H9 (cell line): ENCODE results near the gene HOXD10. TPM values are rescaled to one million over a fixed set of nuclear protein-coding genes. Genes with fewer than 3 reads are reported as not detected.

ENCODE experiments used
- DNase-seq: peaks from one replicate; pipeline ENCODE4 v3.0.0-alpha.2; 2017
- H2AFZ ChIP-seq: one replicate; pipeline ENCODE4 v1.6.1; 2013; ENCODE audit warnings: mild to moderate bottlenecking, low read length, control low read depth, moderate library complexity
- H2AK5ac ChIP-seq: 2 replicates; pipeline ENCODE4 v1.6.1; 2013; ENCODE audit warnings: low read length, control low read depth, mixed read lengths; ENCODE audit not compliant: insufficient read length
- H2BK120ac ChIP-seq: one replicate; pipeline ENCODE4 v1.6.1; 2013; ENCODE audit warnings: low read depth, mild to moderate bottlenecking, low read length, control low read depth, inconsistent platforms; ENCODE audit not compliant: poor library complexity, severe bottlenecking
- H2BK12ac ChIP-seq: 2 replicates; pipeline ENCODE4 v1.6.1; 2013; ENCODE audit warnings: low read length, control low read depth, mixed read lengths, low read depth; ENCODE audit not compliant: insufficient read length
- H2BK15ac ChIP-seq: 2 replicates; pipeline ENCODE4 v1.6.1; 2013; ENCODE audit warnings: low read depth, low read length, control low read depth
- H2BK20ac ChIP-seq: one replicate; pipeline ENCODE4 v1.6.1; 2013; ENCODE audit warnings: low read depth, mild to moderate bottlenecking, low read length, control low read depth, inconsistent platforms; ENCODE audit not compliant: poor library complexity, severe bottlenecking
- H2BK5ac ChIP-seq: 2 replicates; pipeline ENCODE4 v1.6.1; 2013; ENCODE audit warnings: low read length, control low read depth, mixed read lengths; ENCODE audit not compliant: insufficient read length
- H3K14ac ChIP-seq: 2 replicates; pipeline ENCODE4 v1.6.1; 2013; ENCODE audit warnings: low read length, control low read depth; ENCODE audit not compliant: insufficient read depth
- H3K18ac ChIP-seq: 2 replicates; pipeline ENCODE4 v1.6.1; 2013; ENCODE audit warnings: low read depth, mild to moderate bottlenecking, mixed read lengths, low read length, control low read depth; ENCODE audit not compliant: insufficient read length
- H3K23ac ChIP-seq: 2 replicates; pipeline ENCODE4 v1.6.1; 2013; ENCODE audit warnings: low read length, control low read depth, mixed read lengths, low read depth; ENCODE audit not compliant: insufficient read length
- H3K23me2 ChIP-seq: 2 replicates; pipeline ENCODE4 v1.6.1; 2013; ENCODE audit warnings: low read depth, mild to moderate bottlenecking, mixed read lengths, low read length, control low read depth; ENCODE audit not compliant: insufficient read length, poor library complexity, severe bottlenecking
- H3K27ac ChIP-seq: 2 replicates; pipeline ENCODE4 v1.5.1; 2013; ENCODE audit warnings: low read length, control low read depth, mixed read lengths, low read depth; ENCODE audit not compliant: insufficient read length
- H3K27me3 ChIP-seq: 2 replicates; pipeline ENCODE4 v1.6.1; 2013; ENCODE audit warnings: low read length, control low read depth, inconsistent platforms; ENCODE audit not compliant: insufficient read depth
- H3K4ac ChIP-seq: 2 replicates; pipeline ENCODE4 v1.6.1; 2013; ENCODE audit warnings: low read depth, mild to moderate bottlenecking, control low read depth, inconsistent platforms, low read length, moderate library complexity
- H3K4me1 ChIP-seq: 2 replicates; pipeline ENCODE4 v1.6.1; 2013; ENCODE audit warnings: low read length, control low read depth, inconsistent platforms; ENCODE audit not compliant: insufficient read depth
- H3K4me2 ChIP-seq: 2 replicates; pipeline ENCODE4 v1.6.1; 2013; ENCODE audit warnings: low read length, control low read depth, mixed read lengths; ENCODE audit not compliant: insufficient read length, insufficient read depth
- H3K56ac ChIP-seq: 2 replicates; pipeline ENCODE4 v1.6.1; 2013; ENCODE audit warnings: low read depth, mild to moderate bottlenecking, mixed read lengths, low read length, control low read depth; ENCODE audit not compliant: insufficient read length
- H3K79me1 ChIP-seq: 2 replicates; pipeline ENCODE4 v1.6.1; 2013; ENCODE audit warnings: low read depth, mild to moderate bottlenecking, moderate library complexity, low read length, control low read depth, inconsistent platforms; ENCODE audit not compliant: insufficient read depth, poor library complexity, severe bottlenecking
- H3K79me2 ChIP-seq: 2 replicates; pipeline ENCODE4 v1.6.1; 2013; ENCODE audit warnings: low read length, control low read depth, inconsistent platforms; ENCODE audit not compliant: insufficient read depth
- H3K9ac ChIP-seq: 2 replicates; pipeline ENCODE4 v1.6.1; 2013; ENCODE audit warnings: low read length, control low read depth, mixed read lengths; ENCODE audit not compliant: insufficient read length; ENCODE audit errors: extremely low read depth
- H3K9me3 ChIP-seq: one replicate; pipeline ENCODE4 v1.6.1; 2013; ENCODE audit warnings: low read depth, low read length, inconsistent platforms; ENCODE audit not compliant: control insufficient read depth
- H3T11ph ChIP-seq: one replicate; pipeline ENCODE4 v1.6.1; 2013; ENCODE audit warnings: mild to moderate bottlenecking, low read length, control low read depth, inconsistent platforms
- H4K20me1 ChIP-seq: one replicate; pipeline ENCODE4 v1.6.1; 2013; ENCODE audit not compliant: control insufficient read depth, insufficient read length, insufficient read depth
- H4K5ac ChIP-seq: 2 replicates; pipeline ENCODE4 v1.6.1; 2013; ENCODE audit warnings: low read depth, mild to moderate bottlenecking, mixed read lengths, low read length, control low read depth; ENCODE audit not compliant: insufficient read length
- H4K8ac ChIP-seq: replicated peaks from 2 replicates; pipeline ENCODE4 v1.6.1; 2013; ENCODE audit warnings: low read length, control low read depth, mixed read lengths, low read depth; ENCODE audit not compliant: insufficient read length
- H4K91ac ChIP-seq: 2 replicates; pipeline ENCODE4 v1.6.1; 2013; ENCODE audit warnings: low read depth, mild to moderate bottlenecking, moderate library complexity, mixed read lengths, low read length, control low read depth; ENCODE audit not compliant: insufficient read length
- H3K27ac Mint-ChIP-seq, 3 experiments: 2 replicates in 2 of 3; 3 replicates in 1 of 3; pipeline ENCODE4 v1.8.0; 2020 to 2021; ENCODE audit warnings: mixed read lengths in 3 of 3, mild to moderate bottlenecking in 1 of 3, moderate library complexity in 1 of 3
- H3K27me3 Mint-ChIP-seq: 2 replicates; pipeline ENCODE4 v1.8.0; 2021; ENCODE audit warnings: low read depth, mild to moderate bottlenecking, moderate library complexity, mixed read lengths
- H3K36me3 Mint-ChIP-seq, 3 experiments: 2 replicates in 2 of 3; 3 replicates in 1 of 3; pipeline ENCODE4 v1.8.0; 2020 to 2021; ENCODE audit warnings: low read depth in 3 of 3, mixed read lengths in 3 of 3; ENCODE audit not compliant: insufficient read depth in 1 of 3
- H3K4me1 Mint-ChIP-seq, 2 experiments: 2 replicates each; pipeline ENCODE4 v1.8.0; 2020; ENCODE audit warnings: mixed read lengths in 2 of 2
- H3K4me3 Mint-ChIP-seq, 2 experiments: 2 replicates in 1 of 2; 3 replicates in 1 of 2; pipeline ENCODE4 v1.8.0; 2020 to 2021; ENCODE audit warnings: mild to moderate bottlenecking in 2 of 2, mixed read lengths in 2 of 2, moderate library complexity in 1 of 2
- H3K9me3 Mint-ChIP-seq, 2 experiments: 2 replicates in 1 of 2; 3 replicates in 1 of 2; pipeline ENCODE4 v1.8.0; 2020; ENCODE audit warnings: mild to moderate bottlenecking in 2 of 2, mixed read lengths in 2 of 2, moderate library complexity in 1 of 2
- CTCF ChIP-seq: fragments of 200-600 bp; sonication (generic); conservative IDR thresholded peaks from 3 replicates; pipeline ENCODE4 v1.8.0; 2021; ENCODE audit warnings: antibody characterized with exemption, mild to moderate bottlenecking
- WGBS: extraction: QIAGEN DNeasy Blood & Tissue Kit; methylation state at CpG from one replicate; pipeline ENCODE4 v1.1.7; 2013; ENCODE audit warnings: missing lambda C conversion rate, low lambda C conversion rate, mixed read lengths; ENCODE audit not compliant: insufficient read length; ENCODE audit errors: extremely low coverage; 5-methylcytosine and 5-hydroxymethylcytosine counted together
- total RNA-seq: library from RNA; stranded (reverse); gene quantifications from 2 replicates; pipeline ENCODE4 v1.2.1, GENCODE V29; 2021

Gene HOXD10
- total RNA-seq, 1 experiment from 2014 or later: not detected

GRCh38 chr2:176166272-176166671 lies 49.7 kb downstream of the HOXD10 start:
- Histone ChIP-seq H3K14ac (no peak overlapping the region), H3K23ac (no peak overlapping the region), H3T11ph (no peak overlapping the region), H3K18ac (no peak overlapping the region), H3K27me3 (peaks cover 97% of the 10 kb centered on the region), H4K5ac (no peak overlapping the region), H3K79me2 (no peaks in the 10 kb centered on the region), H3K9me3 (no peaks in the 10 kb centered on the region), H4K20me1 (peaks cover under 1% of the 10 kb centered on the region), H3K79me1 (no peaks in the 10 kb centered on the region), H2AFZ (no peak overlapping the region), H2AK5ac (no peak overlapping the region), H2BK5ac (no peak overlapping the region), H3K56ac (no peak overlapping the region), H3K4me1 (no peaks in the 10 kb centered on the region), H4K8ac (no peak overlapping the region), H2BK20ac (no peak overlapping the region), H3K23me2 (no peaks in the 10 kb centered on the region), H3K9ac (no peak overlapping the region), H2BK120ac (no peak overlapping the region), H3K27ac (no peak overlapping the region), H3K4ac (no peak overlapping the region), H4K91ac (no peak overlapping the region), H2BK12ac (no peak overlapping the region), H2BK15ac (no peak overlapping the region), H3K4me2 (no peak overlapping the region)
- Mint-ChIP-seq H3K4me1 (peaks cover 0 to 25% of the 10 kb centered on the region in 2 experiments; a peak in 3 of 4 replicates), H3K4me3 (no peak overlapping the region; a peak in 1 of 5 replicates), H3K36me3 (no peaks in the 10 kb centered on the region; a peak in 1 of 7 replicates), H3K27ac (no peak overlapping the region), H3K9me3 (peaks cover 0 to 5% of the 10 kb centered on the region in 2 experiments; a peak in 3 of 5 replicates), H3K27me3 (peaks cover 100% of the 10 kb centered on the region)
- no peak for DNase-seq
- TF ChIP-seq CTCF: no peak
- no CpG with 5 or more reads among the region's 2 CpGs for WGBS
